Vagina (tissue), 2 donors: Measurements from ENCODE around the gene ABCG1. TPM values are rescaled to one million over a fixed set of nuclear protein-coding genes. Genes with fewer than 3 reads are reported as not detected.

Experiments used
- DNase-seq, 2 donors: peaks; one replicate each; pipeline ENCODE4 v3.0.0-alpha.2; 2017; ENCODE audit errors: extremely low spot score in 2 of 2
- H3K27ac ChIP-seq: fragments of 200-600 bp; sonication (generic); one replicate; pipeline ENCODE4 v1.5.1; 2019
- H3K27me3 ChIP-seq: fragments of 200-600 bp; sonication (generic); one replicate; pipeline ENCODE4 v1.5.1; 2019
- H3K36me3 ChIP-seq, 2 donors: fragments of 200-600 bp; sonication (generic); one replicate each; pipeline ENCODE4 v1.5.1; 2017 to 2019
- H3K4me1 ChIP-seq: fragments of 200-600 bp; sonication (generic); one replicate; pipeline ENCODE4 v1.5.1; 2019
- H3K4me3 ChIP-seq, 2 donors: fragments of 200-600 bp; sonication (generic); 1 replicate in 1 of 2; 2 replicates in 1 of 2; pipeline ENCODE4 v1.5.1; 2016 to 2019
- H3K9me3 ChIP-seq: fragments of 200-600 bp; sonication (generic); one replicate; pipeline ENCODE4 v1.5.1; 2019
- CTCF ChIP-seq, 3 experiments: fragments of 450-650 bp in 2 of 3; fragments of 200-600 bp in 1 of 3; sonication (generic) in 1 of 3; IDR thresholded peaks; one replicate each; pipeline ENCODE4 v1.5.1; 2017 to 2019; ENCODE audit warnings: antibody characterized with exemption in 3 of 3, mild to moderate bottlenecking in 2 of 3, moderate library complexity in 2 of 3
- POLR2A ChIP-seq, 2 donors: fragments of 450-650 bp; IDR thresholded peaks; one replicate each; pipeline ENCODE4 v1.6.1; 2017; ENCODE audit warnings: antibody characterized with exemption in 2 of 2, mild to moderate bottlenecking in 2 of 2, moderate library complexity in 2 of 2
- POLR2AphosphoS5 ChIP-seq, 2 donors: sonication (generic); formaldehyde crosslinking; IDR thresholded peaks; one replicate each; pipeline ENCODE4 v1.9.0; 2017; ENCODE audit warnings: antibody characterized with exemption in 2 of 2, mild to moderate bottlenecking in 2 of 2, low read depth in 1 of 2; ENCODE audit not compliant: insufficient read depth in 1 of 2
- intact Hi-C: fragments of 100-400 bp; cut with DNase I; formaldehyde crosslinking; loops from one replicate; pipeline ENCODE4 v1.15.1; 2023
- total RNA-seq: library from RNA; depleted of rRNA; stranded (reverse); fragments of >200 nt; gene quantifications from one replicate; pipeline ENCODE4 v1.2.3, GENCODE V29; 2016

ABCG1 gene
- total RNA-seq, 1 donor from 2014 or later, result 18.7 TPM

- no peak overlapping the region for H3K4me3 ChIP-seq
- intact Hi-C loops, result no loop called here
Observed at GRCh38 chr21:42272984-42273600, 54.2 kb downstream of the ABCG1 start.

GRCh38 chr21:42276076-42276475 lies 57.1 kb downstream of the ABCG1 start:
- no peaks in the 10 kb centered on the region for H3K36me3 ChIP-seq
- H3K9me3 ChIP-seq, result no peaks in the 10 kb centered on the region
- no peaks in the 10 kb centered on the region for H3K4me1 ChIP-seq
- H3K27ac ChIP-seq, result no peak overlapping the region
- no peak for DNase-seq
- H3K27me3 ChIP-seq, result no peaks in the 10 kb centered on the region
- no peak overlapping the region for H3K4me3 ChIP-seq
- TF ChIP-seq POLR2AphosphoS5 (IDR thresholded peaks at IDR 0.05; ENCODE audit: insufficient read depth in 1 of 2, low read depth in 1 of 2) (no peak), CTCF (IDR thresholded peaks at IDR 0.05) (no peak), POLR2A (IDR thresholded peaks at IDR 0.05) (no peak)
- intact Hi-C loops, result no loop called here

More at GRCh38 chr21:42272984-42273600, 54.2 kb downstream of the ABCG1 start:
- Histone ChIP-seq H3K36me3 (no peaks in the 10 kb centered on the region), H3K27ac (no peak overlapping the region), H3K27me3 (no peaks in the 10 kb centered on the region), H3K9me3 (no peaks in the 10 kb centered on the region), H3K4me1 (no peaks in the 10 kb centered on the region)
- no peak for DNase-seq
- TF ChIP-seq POLR2A (IDR thresholded peaks at IDR 0.05), result no peak
- TF ChIP-seq POLR2AphosphoS5 (IDR thresholded peaks at IDR 0.05; ENCODE audit: insufficient read depth in 1 of 2, low read depth in 1 of 2), result no peak
- no peak for TF ChIP-seq CTCF (IDR thresholded peaks at IDR 0.05)

GRCh38 chr21:42276526-42277154 lies 57.7 kb downstream of the ABCG1 start:
- Histone ChIP-seq H3K9me3 (no peaks in the 10 kb centered on the region), H3K4me3 (no peak overlapping the region), H3K4me1 (no peaks in the 10 kb centered on the region), H3K27ac (no peak overlapping the region), H3K36me3 (no peaks in the 10 kb centered on the region), H3K27me3 (no peaks in the 10 kb centered on the region)
- no peak for TF ChIP-seq CTCF (IDR thresholded peaks at IDR 0.05)
- no peak for TF ChIP-seq POLR2AphosphoS5 (IDR thresholded peaks at IDR 0.05; ENCODE audit: insufficient read depth in 1 of 2, low read depth in 1 of 2)
- TF ChIP-seq POLR2A (IDR thresholded peaks at IDR 0.05), result no peak
- DNase-seq, result no peak
- intact Hi-C loops, result no loop called here

GRCh38 chr21:42277593-42277992 lies 58.7 kb downstream of the ABCG1 start:
- no peak for DNase-seq
- no peaks in the 10 kb centered on the region for H3K4me1 ChIP-seq
- TF ChIP-seq POLR2A (IDR thresholded peaks at IDR 0.05), result no peak
- TF ChIP-seq CTCF (IDR thresholded peaks at IDR 0.05), result no peak
- no peak for TF ChIP-seq POLR2AphosphoS5 (IDR thresholded peaks at IDR 0.05; ENCODE audit: insufficient read depth in 1 of 2, low read depth in 1 of 2)
- H3K27me3 ChIP-seq, result no peaks in the 10 kb centered on the region
- no peak overlapping the region for H3K4me3 ChIP-seq
- H3K9me3 ChIP-seq, result no peaks in the 10 kb centered on the region
- intact Hi-C loops, result no loop called here
- no peak overlapping the region for H3K27ac ChIP-seq
- H3K36me3 ChIP-seq, result no peaks in the 10 kb centered on the region

- intact Hi-C loops, result no loop called here
- no peaks in the 10 kb centered on the region for H3K9me3 ChIP-seq
- no peak overlapping the region for H3K4me3 ChIP-seq
- no peaks in the 10 kb centered on the region for H3K36me3 ChIP-seq
- no peak for TF ChIP-seq CTCF (IDR thresholded peaks at IDR 0.05)
- no peak for TF ChIP-seq POLR2A (IDR thresholded peaks at IDR 0.05)
- no peak for TF ChIP-seq POLR2AphosphoS5 (IDR thresholded peaks at IDR 0.05; ENCODE audit: insufficient read depth in 1 of 2, low read depth in 1 of 2)
- H3K27ac ChIP-seq, result no peak overlapping the region
- DNase-seq, result no peak
- H3K4me1 ChIP-seq, result no peaks in the 10 kb centered on the region
- no peaks in the 10 kb centered on the region for H3K27me3 ChIP-seq
Observed at GRCh38 chr21:42278451-42279149, 59.7 kb downstream of the ABCG1 start.
